SK-N-SH treated with all-trans-retinoic acid at 6 μM for 48 hours (cell line): ENCODE data around the gene TMC6.

Experiments used
- ARNTL ChIP-seq: fragments of 450-650 bp; formaldehyde crosslinking; IDR thresholded peaks from 2 replicates; pipeline ENCODE4 v1.5.0; 2020; ENCODE audit warnings: low read depth, mild to moderate bottlenecking, moderate library complexity, borderline replicate concordance
- GLIS3 ChIP-seq: fragments of 250-450 bp; sonication (Bioruptor Pico); IDR thresholded peaks from 2 replicates; pipeline ENCODE4 v1.5.0; 2020; ENCODE audit warnings: mild to moderate bottlenecking, moderate library complexity
- PATZ1 ChIP-seq: fragments of 250-450 bp; sonication (Bioruptor Pico); IDR thresholded peaks from 2 replicates; pipeline ENCODE4 v1.8.0; 2020; ENCODE audit warnings: mild to moderate bottlenecking, moderate library complexity, borderline replicate concordance
- POU6F1 ChIP-seq: fragments of 250-450 bp; sonication (Bioruptor Pico); IDR thresholded peaks from 2 replicates; pipeline ENCODE4 v1.8.0; 2021; ENCODE audit warnings: low read depth, mild to moderate bottlenecking, moderate library complexity, borderline replicate concordance
- PPARA ChIP-seq: fragments of 250-450 bp; sonication (Bioruptor Pico); IDR thresholded peaks from 2 replicates; pipeline ENCODE4 v1.5.0; 2020; ENCODE audit warnings: mild to moderate bottlenecking, borderline replicate concordance
- RARB ChIP-seq: fragments of 250-450 bp; sonication (Bioruptor Pico); IDR thresholded peaks from 2 replicates; pipeline ENCODE4 v1.8.0; 2021; ENCODE audit warnings: mild to moderate bottlenecking, moderate library complexity
- SNAI2 ChIP-seq: fragments of 250-450 bp; sonication (Bioruptor Pico); IDR thresholded peaks from 2 replicates; pipeline ENCODE4 v1.5.0; 2020; ENCODE audit warnings: mild to moderate bottlenecking, moderate library complexity
- TOX ChIP-seq: fragments of 250-450 bp; sonication (Bioruptor Pico); IDR thresholded peaks from 2 replicates; pipeline ENCODE4 v1.8.0; 2021; ENCODE audit warnings: mild to moderate bottlenecking, moderate library complexity, borderline replicate concordance
- TSHZ2 ChIP-seq: fragments of 250-450 bp; sonication (Bioruptor Pico); IDR thresholded peaks from 2 replicates; pipeline ENCODE4 v1.5.0; 2020; ENCODE audit warnings: mild to moderate bottlenecking, moderate library complexity
- ZFP3 ChIP-seq: fragments of 250-450 bp; sonication (Bioruptor Pico); IDR thresholded peaks from 2 replicates; pipeline ENCODE4 v1.5.0; 2020; ENCODE audit warnings: mild to moderate bottlenecking, moderate library complexity
- ZNF565 ChIP-seq: fragments of 450-650 bp; formaldehyde crosslinking; conservative IDR thresholded peaks from 2 replicates; pipeline ENCODE4 v1.5.0; 2020; ENCODE audit warnings: low read depth, mild to moderate bottlenecking, moderate library complexity
- ZNF8 ChIP-seq: fragments of 450-650 bp; formaldehyde crosslinking; IDR thresholded peaks from 2 replicates; pipeline ENCODE4 v1.5.0; 2020; ENCODE audit warnings: mild to moderate bottlenecking, moderate library complexity

GRCh38 chr17:78130437-78131101, 2.0 kb upstream of the TMC6 start, which contains the start of gene TMC8:
- no peak for TF ChIP-seq ZNF8 (CRISPR knock-in tag)
- TF ChIP-seq ARNTL (CRISPR knock-in tag) = no peak
- TF ChIP-seq PPARA (CRISPR knock-in tag) = no peak
- TF ChIP-seq RARB (CRISPR knock-in tag) = no peak
- no peak for TF ChIP-seq PATZ1 (CRISPR knock-in tag)
- TF ChIP-seq ZFP3 (CRISPR knock-in tag) = no peak
- no peak for TF ChIP-seq GLIS3 (CRISPR knock-in tag)
- TF ChIP-seq SNAI2 (CRISPR knock-in tag) = no peak
- TF ChIP-seq POU6F1 (CRISPR knock-in tag) = no peak
- TF ChIP-seq ZNF565 (CRISPR knock-in tag) = no peak
- no peak for TF ChIP-seq TSHZ2
- TF ChIP-seq TOX (CRISPR knock-in tag) = no peak
